Measurements from ENCODE around the gene NOTCH3.

- TF ChIP-seq POLR2A (IDR thresholded peaks at IDR 0.05; ENCODE audit: low read depth, low read length), result no peak
- TF ChIP-seq POLR2AphosphoS5 (IDR thresholded peaks at IDR 0.05; ENCODE audit: low read depth, low read length), result no peak
- TF ChIP-seq TAF1 (IDR thresholded peaks at IDR 0.05; ENCODE audit: borderline replicate concordance, low read depth, low read length), result no peak
Observed at GRCh38 chr19:15175609-15176008, 25.2 kb downstream of the NOTCH3 start.
